Measurements from ENCODE around the gene SLC23A3. TPM values are rescaled to one million over a fixed set of nuclear protein-coding genes. Genes with fewer than 3 reads are reported as not detected.

Gene SLC23A3
- 10 to 100 TPM in 3 of 4 donors, 1 to 10 TPM in 1; 5.4 to 18.4 (median 15.7) TPM for total RNA-seq

GRCh38 chr2:219169930-219170654 is at the start of gene SLC23A3:
Gene SLC23A3, minus strand, starts transcription at chr2:219170029. Its CDS starts 45 bp downstream, at chr2:219169984.
- Histone ChIP-seq H3K4me3 (no peak within 1 kb of the TSS), H3K27ac (peak within 1 kb of the TSS in 3 of 4 donors; percentile 61 to 79 (median 65)), H3K36me3 (peaks cover 0 to 25% (median 7%) of the 10 kb centered on the region in 4 donors), H3K4me1 (peaks cover 0 to 27% (median 5%) of the 10 kb centered on the region in 4 donors), H3K9me3 (no peaks in the 10 kb centered on the region), H3K27me3 (no peaks in the 10 kb centered on the region)
- DNase-seq = peak; percentile 41
- no peak for TF ChIP-seq EP300 (IDR thresholded peaks at IDR 0.05; ENCODE audit: low read depth)
- no peak for TF ChIP-seq CTCF (IDR thresholded peaks at IDR 0.05)
- TF ChIP-seq POLR2A (IDR thresholded peaks at IDR 0.05) = no peak
- TF ChIP-seq POLR2AphosphoS5 (IDR thresholded peaks at IDR 0.05) = no peak
- in situ Hi-C loops (cut with MboI; ENCODE audit: low pct_ligation_motif_present in 1 of 4, low pct_unique_long_range_greater_than_20kb in 1 of 4, low sequenced_read_pairs in 3 of 4) (loop anchor here (5.0 to 25.0 kb wide), 4 partner anchors 37 to 125 kb away; partner anchors contain the start of genes ABCB6 (in 1 of the 4), DNAJB2 (in 1 of the 4) and ZFAND2B (in 1 of the 4)), intact Hi-C loops (cut with DNase I; ENCODE audit: low total_unique reads) (loop anchor here (10.0 kb wide), 1 partner anchor 55 kb away; the partner anchor contains the start of genes ANKZF1 and ATG9A)
- 79 to 80% methylated on average over 4 to 10 of the region's 10 CpGs for WGBS, 2 donors (ENCODE audit: low coverage in 1 of 2)

- WGBS, 2 donors (ENCODE audit: low coverage in 1 of 2) = 47% methylated on average over 35 of the region's 71 CpGs; no CpG with 5 or more reads in 1 of the 2 donors
- in situ Hi-C loops (cut with MboI; ENCODE audit: low pct_ligation_motif_present in 1 of 4, low pct_unique_long_range_greater_than_20kb in 1 of 4, low sequenced_read_pairs in 3 of 4) = loop anchor here in 1 of 4 donors (10.0 kb wide), 1 partner anchor 54 kb away; the partner anchor contains the start of gene NHEJ1
- H3K36me3 ChIP-seq = peaks cover 0 to 40% (median 15%) of the 10 kb centered on the region in 4 donors
- no peaks in the 10 kb centered on the region for H3K27me3 ChIP-seq
- peaks cover 19 to 37% (median 30%) of the 10 kb centered on the region in 4 donors for H3K4me1 ChIP-seq
- peak within 1 kb of the TSS; percentile 36 to 59 (median 50) for H3K4me3 ChIP-seq
- intact Hi-C loops (cut with DNase I; ENCODE audit: low total_unique reads) = no loop called here
- TF ChIP-seq POLR2A (IDR thresholded peaks at IDR 0.05) (peak; percentile 60), POLR2AphosphoS5 (IDR thresholded peaks at IDR 0.05) (peak; percentile 79 to 83 (median 82)), EP300 (IDR thresholded peaks at IDR 0.05; ENCODE audit: low read depth) (no peak), CTCF (IDR thresholded peaks at IDR 0.05) (no peak)
- DNase-seq = peak; percentile 96
- H3K27ac ChIP-seq = peak within 1 kb of the TSS; percentile 90 to 98 (median 95)
- H3K9me3 ChIP-seq = no peaks in the 10 kb centered on the region
Observed at GRCh38 chr2:219218732-219219701, 49.2 kb upstream of the SLC23A3 start, which contains the start of gene ABCB6. Gene ABCB6, minus strand, starts transcription at chr2:219218958. Its CDS starts 285 bp downstream, at chr2:219218673.

- Histone ChIP-seq H3K27me3 (no peaks in the 10 kb centered on the region), H3K4me3 (peak overlapping the region; percentile 36 to 59 (median 50)), H3K36me3 (peaks cover 0 to 35% (median 12%) of the 10 kb centered on the region in 4 donors), H3K4me1 (peaks cover 19 to 37% (median 30%) of the 10 kb centered on the region in 4 donors), H3K27ac (peak overlapping the region; percentile 90 to 98 (median 95)), H3K9me3 (no peaks in the 10 kb centered on the region)
- WGBS, 2 donors (ENCODE audit: low coverage in 1 of 2) = 6% methylated on average over 20 of the region's 37 CpGs; no CpG with 5 or more reads in 1 of the 2 donors
- in situ Hi-C loops (cut with MboI; ENCODE audit: low pct_ligation_motif_present in 1 of 4, low pct_unique_long_range_greater_than_20kb in 1 of 4, low sequenced_read_pairs in 3 of 4) = loop anchor here in 1 of 4 donors (10.0 kb wide), 1 partner anchor 53 kb away; the partner anchor contains the start of gene NHEJ1
- intact Hi-C loops (cut with DNase I; ENCODE audit: low total_unique reads) = no loop called here
- DNase-seq = peak; percentile 70
- no peak for TF ChIP-seq POLR2AphosphoS5 (IDR thresholded peaks at IDR 0.05)
- peak; percentile 27 for TF ChIP-seq POLR2A (IDR thresholded peaks at IDR 0.05)
Observed at GRCh38 chr2:219218217-219218731, 48.4 kb upstream of the SLC23A3 start.

- H3K36me3 ChIP-seq = peaks cover 0 to 18% (median 4%) of the 10 kb centered on the region in 4 donors
- no peak for DNase-seq
- H3K4me3 ChIP-seq = no peak overlapping the region
- TF ChIP-seq POLR2AphosphoS5 (IDR thresholded peaks at IDR 0.05) (no peak), POLR2A (IDR thresholded peaks at IDR 0.05) (no peak), EP300 (IDR thresholded peaks at IDR 0.05; ENCODE audit: low read depth) (no peak), CTCF (IDR thresholded peaks at IDR 0.05) (no peak)
- WGBS, 2 donors (ENCODE audit: low coverage in 1 of 2) = 88 to 100% methylated on average over 1 to 6 of the region's 6 CpGs
- H3K27me3 ChIP-seq = no peaks in the 10 kb centered on the region
- in situ Hi-C loops (cut with MboI; ENCODE audit: low pct_ligation_motif_present in 1 of 4, low pct_unique_long_range_greater_than_20kb in 1 of 4, low sequenced_read_pairs in 3 of 4) (loop anchor here in 1 of 4 donors (10.0 kb wide), 1 partner anchor 52 kb away; the partner anchor contains the start of gene NHEJ1), intact Hi-C loops (cut with DNase I; ENCODE audit: low total_unique reads) (no loop called here)
- peak overlapping the region in 3 of 4 donors; percentile 90 to 96 (median 94) for H3K27ac ChIP-seq
- peaks cover 19 to 37% (median 30%) of the 10 kb centered on the region in 4 donors for H3K4me1 ChIP-seq
- no peaks in the 10 kb centered on the region for H3K9me3 ChIP-seq
Observed at GRCh38 chr2:219216535-219216915, 46.7 kb upstream of the SLC23A3 start.
